ENCODE data around the gene GLRX. TPM values are rescaled to one million over a fixed set of nuclear protein-coding genes. Genes with fewer than 3 reads are reported as not detected.

The GLRX gene
- total RNA-seq, 2 donors from 2014 or later = 18.9 to 26.3 TPM

DNA sequence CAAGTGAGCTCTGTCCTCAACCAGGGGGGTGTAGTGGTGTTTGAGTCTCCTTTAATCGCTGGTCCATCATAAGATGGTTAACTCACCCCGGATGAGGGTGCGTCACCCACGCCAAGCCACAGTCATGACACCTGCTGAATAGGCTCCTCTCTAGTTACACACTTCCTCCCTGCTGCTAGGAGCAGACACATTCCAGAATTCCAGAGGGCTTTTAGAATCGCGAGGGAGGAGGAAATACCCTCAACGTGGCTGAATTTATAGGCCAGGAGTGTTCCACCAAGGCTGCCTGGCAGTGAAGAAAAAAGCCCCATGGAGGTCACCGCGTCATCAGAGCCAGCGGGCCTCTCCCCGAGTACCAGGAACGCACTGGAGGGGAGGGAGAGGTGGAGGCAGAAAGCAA, 5.1 kb downstream of the GLRX start:
- no peak overlapping the region for H3K27ac ChIP-seq (ENCODE audit: low read depth, low read length)
- TF ChIP-seq, protein P1, sequence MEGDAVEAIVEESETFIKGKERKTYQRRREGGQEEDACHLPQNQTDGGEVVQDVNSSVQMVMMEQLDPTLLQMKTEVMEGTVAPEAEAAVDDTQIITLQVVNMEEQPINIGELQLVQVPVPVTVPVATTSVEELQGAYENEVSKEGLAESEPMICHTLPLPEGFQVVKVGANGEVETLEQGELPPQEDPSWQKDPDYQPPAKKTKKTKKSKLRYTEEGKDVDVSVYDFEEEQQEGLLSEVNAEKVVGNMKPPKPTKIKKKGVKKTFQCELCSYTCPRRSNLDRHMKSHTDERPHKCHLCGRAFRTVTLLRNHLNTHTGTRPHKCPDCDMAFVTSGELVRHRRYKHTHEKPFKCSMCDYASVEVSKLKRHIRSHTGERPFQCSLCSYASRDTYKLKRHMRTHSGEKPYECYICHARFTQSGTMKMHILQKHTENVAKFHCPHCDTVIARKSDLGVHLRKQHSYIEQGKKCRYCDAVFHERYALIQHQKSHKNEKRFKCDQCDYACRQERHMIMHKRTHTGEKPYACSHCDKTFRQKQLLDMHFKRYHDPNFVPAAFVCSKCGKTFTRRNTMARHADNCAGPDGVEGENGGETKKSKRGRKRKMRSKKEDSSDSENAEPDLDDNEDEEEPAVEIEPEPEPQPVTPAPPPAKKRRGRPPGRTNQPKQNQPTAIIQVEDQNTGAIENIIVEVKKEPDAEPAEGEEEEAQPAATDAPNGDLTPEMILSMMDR (conservative IDR thresholded peaks at IDR 0.05) = no peak
- Mint-ChIP-seq H3K27ac (peak overlapping the region; percentile 49), H3K4me1 (peaks cover 21% of the 10 kb centered on the region), H3K9me3 (no peaks in the 10 kb centered on the region), H3K4me3 (no peak overlapping the region), H3K27me3 (ENCODE audit: insufficient read depth) (no peaks in the 10 kb centered on the region), H3K36me3 (ENCODE audit: low read depth) (peaks cover 18% of the 10 kb centered on the region)
- H3K9ac ChIP-seq (ENCODE audit: extremely low read depth, low read length, poor library complexity, severe bottlenecking) = no peak overlapping the region
- 62 to 75% methylated on average over 8 to 12 of the region's 12 CpGs for WGBS, 2 experiments (ENCODE audit: insufficient coverage in 1 of 2, insufficient read length in 1 of 2)
- peaks cover 50% of the 10 kb centered on the region for H3K36me3 ChIP-seq (ENCODE audit: control insufficient read depth, insufficient read depth, low read length)
- no peak for DNase-seq
- H3K27me3 ChIP-seq (ENCODE audit: control insufficient read depth, insufficient read depth, low read length, poor library complexity, severe bottlenecking) = no peaks in the 10 kb centered on the region
- no peak overlapping the region for H3K4me3 ChIP-seq (ENCODE audit: low read length)
- peaks cover 5% of the 10 kb centered on the region for H3K4me1 ChIP-seq (ENCODE audit: control insufficient read depth, insufficient read depth, low read length)
- no peaks in the 10 kb centered on the region for H3K9me3 ChIP-seq (ENCODE audit: control insufficient read depth, low read length)

DNA sequence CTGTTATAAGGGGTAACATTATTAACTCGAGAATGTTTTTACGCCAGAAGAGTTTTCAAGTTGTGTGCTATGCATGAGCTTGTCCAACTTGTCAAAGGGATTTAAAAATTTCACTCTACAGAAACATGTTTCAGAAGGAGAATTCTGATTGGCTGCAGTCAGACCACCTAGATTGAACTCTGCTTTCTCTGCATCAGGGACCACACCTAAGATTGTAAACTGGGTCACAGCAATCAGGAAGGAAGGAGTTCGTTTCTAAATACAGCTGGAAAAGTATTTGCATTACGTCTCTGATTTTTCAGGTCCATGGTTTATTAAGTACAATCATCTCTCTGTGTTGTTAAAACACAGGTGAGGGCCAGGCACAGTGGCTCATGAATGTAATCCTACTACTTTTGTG, 5.8 kb downstream of the GLRX start:
- TF ChIP-seq, protein P1 (conservative IDR thresholded peaks at IDR 0.05) = no peak
- no peak overlapping the region for H3K4me3 ChIP-seq (ENCODE audit: low read length)
- peaks cover 11% of the 10 kb centered on the region for H3K4me1 ChIP-seq (ENCODE audit: control insufficient read depth, insufficient read depth, low read length)
- no peak overlapping the region for H3K9ac ChIP-seq (ENCODE audit: extremely low read depth, low read length, poor library complexity, severe bottlenecking)
- no peak overlapping the region for H3K27ac ChIP-seq (ENCODE audit: low read depth, low read length)
- 89 to 98% methylated on average over 4 of the region's 4 CpGs for WGBS, 2 experiments (ENCODE audit: insufficient coverage in 1 of 2, insufficient read length in 1 of 2)
- no peak overlapping the region for H3K27ac Mint-ChIP-seq
- DNase-seq = no peak
- H3K27me3 Mint-ChIP-seq (ENCODE audit: insufficient read depth) = no peaks in the 10 kb centered on the region
- peaks cover 18% of the 10 kb centered on the region for H3K36me3 Mint-ChIP-seq (ENCODE audit: low read depth)
- no peaks in the 10 kb centered on the region for H3K27me3 ChIP-seq (ENCODE audit: control insufficient read depth, insufficient read depth, low read length, poor library complexity, severe bottlenecking)
- H3K9me3 ChIP-seq (ENCODE audit: control insufficient read depth, low read length) = no peaks in the 10 kb centered on the region
- H3K9me3 Mint-ChIP-seq = no peaks in the 10 kb centered on the region
- H3K36me3 ChIP-seq (ENCODE audit: control insufficient read depth, insufficient read depth, low read length) = peaks cover 50% of the 10 kb centered on the region
- no peak overlapping the region for H3K4me3 Mint-ChIP-seq
- H3K4me1 Mint-ChIP-seq = peaks cover 24% of the 10 kb centered on the region

DNA sequence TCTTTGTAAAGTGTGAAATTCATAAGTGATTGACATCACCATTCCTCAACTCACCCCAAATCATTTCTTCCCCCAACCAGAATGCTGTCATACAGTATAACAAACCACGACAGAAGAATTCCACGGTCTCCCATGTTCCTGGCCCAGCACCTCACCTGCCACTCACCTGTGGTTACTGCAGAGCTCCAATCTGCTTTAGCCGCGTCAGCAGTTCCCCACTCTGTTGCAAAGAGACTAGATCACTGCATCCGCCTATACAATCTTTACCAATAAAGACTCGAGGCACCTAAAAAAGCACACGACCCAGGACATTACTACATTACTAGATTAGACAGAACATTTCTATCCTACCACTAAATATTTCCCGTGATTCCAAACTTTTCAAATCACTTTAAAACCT, 6.2 kb downstream of the GLRX start:
- H3K4me3 ChIP-seq (ENCODE audit: low read length) = no peak overlapping the region
- Mint-ChIP-seq H3K27me3 (ENCODE audit: insufficient read depth) (no peaks in the 10 kb centered on the region), H3K27ac (no peak overlapping the region), H3K4me3 (no peak overlapping the region), H3K9me3 (no peaks in the 10 kb centered on the region), H3K4me1 (peaks cover 24% of the 10 kb centered on the region), H3K36me3 (ENCODE audit: low read depth) (peaks cover 18% of the 10 kb centered on the region)
- no peaks in the 10 kb centered on the region for H3K9me3 ChIP-seq (ENCODE audit: control insufficient read depth, low read length)
- TF ChIP-seq, protein P1 (conservative IDR thresholded peaks at IDR 0.05) = no peak
- peaks cover 11% of the 10 kb centered on the region for H3K4me1 ChIP-seq (ENCODE audit: control insufficient read depth, insufficient read depth, low read length)
- no peak overlapping the region for H3K9ac ChIP-seq (ENCODE audit: extremely low read depth, low read length, poor library complexity, severe bottlenecking)
- peaks cover 50% of the 10 kb centered on the region for H3K36me3 ChIP-seq (ENCODE audit: control insufficient read depth, insufficient read depth, low read length)
- no peak overlapping the region for H3K27ac ChIP-seq (ENCODE audit: low read depth, low read length)
- H3K27me3 ChIP-seq (ENCODE audit: control insufficient read depth, insufficient read depth, low read length, poor library complexity, severe bottlenecking) = no peaks in the 10 kb centered on the region
- 94 to 100% methylated on average over 4 to 8 of the region's 8 CpGs for WGBS, 2 experiments (ENCODE audit: insufficient coverage in 1 of 2, insufficient read length in 1 of 2)
- DNase-seq = no peak
